ENCODE measurements around the gene KRTAP1-3.

DNA sequence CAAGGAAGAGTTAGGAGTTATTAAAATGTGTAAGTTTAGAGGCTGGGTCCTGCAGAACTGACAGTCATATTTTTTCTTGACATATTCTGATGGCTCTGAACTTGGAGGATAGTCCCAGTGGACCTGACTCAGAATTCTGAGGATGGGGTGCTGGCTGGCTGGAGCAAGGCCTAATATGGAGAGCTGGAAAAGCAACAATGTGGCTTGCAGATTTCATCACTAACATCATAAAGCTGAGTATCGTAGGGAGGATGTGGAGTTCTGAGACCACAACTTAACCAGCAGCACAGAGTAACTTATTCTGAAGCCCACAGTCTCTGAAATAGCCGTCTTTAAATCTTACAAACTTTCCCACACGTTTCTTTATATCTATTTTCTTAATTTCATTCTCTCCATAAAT is 10.0 kb downstream of the KRTAP1-3 start:
- TF ChIP-seq, protein P1, sequence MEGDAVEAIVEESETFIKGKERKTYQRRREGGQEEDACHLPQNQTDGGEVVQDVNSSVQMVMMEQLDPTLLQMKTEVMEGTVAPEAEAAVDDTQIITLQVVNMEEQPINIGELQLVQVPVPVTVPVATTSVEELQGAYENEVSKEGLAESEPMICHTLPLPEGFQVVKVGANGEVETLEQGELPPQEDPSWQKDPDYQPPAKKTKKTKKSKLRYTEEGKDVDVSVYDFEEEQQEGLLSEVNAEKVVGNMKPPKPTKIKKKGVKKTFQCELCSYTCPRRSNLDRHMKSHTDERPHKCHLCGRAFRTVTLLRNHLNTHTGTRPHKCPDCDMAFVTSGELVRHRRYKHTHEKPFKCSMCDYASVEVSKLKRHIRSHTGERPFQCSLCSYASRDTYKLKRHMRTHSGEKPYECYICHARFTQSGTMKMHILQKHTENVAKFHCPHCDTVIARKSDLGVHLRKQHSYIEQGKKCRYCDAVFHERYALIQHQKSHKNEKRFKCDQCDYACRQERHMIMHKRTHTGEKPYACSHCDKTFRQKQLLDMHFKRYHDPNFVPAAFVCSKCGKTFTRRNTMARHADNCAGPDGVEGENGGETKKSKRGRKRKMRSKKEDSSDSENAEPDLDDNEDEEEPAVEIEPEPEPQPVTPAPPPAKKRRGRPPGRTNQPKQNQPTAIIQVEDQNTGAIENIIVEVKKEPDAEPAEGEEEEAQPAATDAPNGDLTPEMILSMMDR (IDR thresholded peaks at IDR 0.05) = no peak
- TF ChIP-seq POLR2AphosphoS5 (IDR thresholded peaks at IDR 0.05) (no peak), EP300 (IDR thresholded peaks at IDR 0.05) (no peak), POLR2A (IDR thresholded peaks at IDR 0.05) (no peak)

All from upper lobe of left lung (tissue), 4 donors.